Measurements from ENCODE around the gene HLA-DRB1.
"Not testable (repeated sequence)": the region's sequence is repeated elsewhere in the genome, so short reads cannot be mapped to it uniquely, and the experiment has no call there.

Gene HLA-DRB1

GRCh38 chr6:32589596-32590449, at the start of gene HLA-DRB1:
Gene HLA-DRB1, minus strand, starts transcription at chr6:32589848. Its CDS starts 106 bp downstream, at chr6:32589742.
- no peak for DNase-seq

- DNase-seq, result no peak
These were observed 49.0 kb upstream of the HLA-DRB1 start for GRCh38 chr6:32638532-32639219.

DNA sequence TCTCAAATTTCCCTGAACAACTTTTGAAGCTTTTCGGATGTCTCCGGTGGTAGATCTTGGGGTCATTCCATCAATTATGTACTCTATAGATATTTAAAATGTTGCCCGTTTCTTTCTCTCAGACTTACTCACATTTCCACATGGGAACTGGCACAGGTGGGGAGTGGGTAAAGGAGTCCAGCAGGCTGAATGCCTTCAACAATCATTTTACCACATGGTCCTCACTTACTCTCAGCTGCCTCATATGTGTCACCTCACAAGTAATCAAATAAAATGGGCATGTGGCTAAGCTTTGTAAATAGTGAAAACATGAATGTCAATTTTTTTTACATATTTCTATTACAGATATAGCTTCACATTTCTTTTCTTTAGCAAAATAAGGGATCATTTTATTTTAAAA, 48.2 kb upstream of the HLA-DRB1 start:
- DNase-seq, result no peak

GRCh38 chr6:32637219-32637880, 47.7 kb upstream of the HLA-DRB1 start, which contains the start of gene HLA-DQA1:
Gene HLA-DQA1, plus strand, starts transcription at chr6:32637406. Its CDS starts 53 bp downstream, at chr6:32637459.
- no peak for DNase-seq

DNA sequence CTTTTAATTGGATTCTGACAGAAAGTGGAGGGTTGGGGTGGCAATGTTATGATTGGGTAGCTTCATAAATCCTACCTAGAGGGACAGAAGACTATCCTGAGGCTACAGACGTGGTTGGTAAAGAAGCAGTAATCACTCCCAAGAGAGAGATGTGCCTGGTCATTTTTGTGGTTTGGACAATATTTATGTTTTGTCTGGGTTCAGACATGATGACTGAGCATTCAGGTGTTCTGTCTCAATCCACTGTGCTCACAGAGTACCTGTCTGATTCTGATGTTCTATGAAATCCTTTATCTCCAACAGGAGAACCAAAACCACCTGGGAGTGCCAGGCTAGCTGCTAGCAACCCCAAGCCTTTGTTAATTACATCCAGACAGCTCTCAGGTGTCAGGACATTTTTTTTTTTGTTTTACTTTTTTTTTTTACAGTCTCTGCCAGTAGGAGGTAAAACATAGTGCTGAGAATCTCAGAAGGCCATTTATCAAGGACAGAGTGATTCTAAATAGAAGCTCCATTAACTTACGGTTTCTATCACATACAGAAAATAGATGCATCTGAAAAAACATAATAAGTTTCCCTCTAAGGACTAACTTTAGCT, 46.0 kb upstream of the HLA-DRB1 start:
- no peak for DNase-seq

DNA sequence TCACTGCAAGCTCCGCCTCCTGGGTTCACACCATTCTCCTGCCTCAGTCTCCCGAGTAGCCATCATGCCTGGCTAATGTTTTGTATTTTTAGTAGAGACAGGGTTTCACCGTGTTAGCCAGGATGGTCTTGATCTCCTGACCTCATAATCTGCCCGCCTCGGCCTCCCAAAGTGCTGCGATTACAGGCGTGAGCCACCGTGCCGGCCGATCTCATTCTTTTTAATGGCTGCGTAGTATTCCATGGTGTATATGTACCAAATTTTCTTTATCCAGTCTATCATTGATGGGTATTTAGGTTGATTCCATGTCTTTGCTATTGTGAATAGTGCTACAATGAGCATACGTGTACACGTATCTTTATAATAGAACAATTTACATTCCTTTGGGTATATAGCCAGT, 40.1 kb upstream of the HLA-DRB1 start:
- not testable (repeated sequence) for DNase-seq

DNA sequence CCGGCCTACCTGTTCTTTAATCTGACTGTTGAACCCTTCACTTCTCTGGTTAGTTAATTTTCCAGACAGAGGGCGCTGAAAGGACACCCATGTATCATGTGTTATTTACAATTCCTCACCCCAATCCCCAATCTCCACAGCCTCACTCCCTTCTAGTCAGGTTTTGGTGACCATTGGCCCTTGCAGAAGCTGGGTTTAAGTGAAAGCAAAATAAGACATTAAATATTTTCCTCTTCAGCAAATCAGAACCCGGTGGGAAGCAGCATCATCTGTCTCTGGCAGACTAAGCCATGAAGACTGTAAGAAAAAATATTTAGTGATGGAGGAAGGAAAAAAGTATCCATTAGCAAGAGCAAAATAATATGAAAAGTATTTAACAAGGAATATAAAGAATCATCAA, 38.2 kb upstream of the HLA-DRB1 start:
- peak; percentile 28 for DNase-seq

GRCh38 chr6:32627249-32627648, 37.6 kb upstream of the HLA-DRB1 start:
- DNase-seq, result no peak

DNA sequence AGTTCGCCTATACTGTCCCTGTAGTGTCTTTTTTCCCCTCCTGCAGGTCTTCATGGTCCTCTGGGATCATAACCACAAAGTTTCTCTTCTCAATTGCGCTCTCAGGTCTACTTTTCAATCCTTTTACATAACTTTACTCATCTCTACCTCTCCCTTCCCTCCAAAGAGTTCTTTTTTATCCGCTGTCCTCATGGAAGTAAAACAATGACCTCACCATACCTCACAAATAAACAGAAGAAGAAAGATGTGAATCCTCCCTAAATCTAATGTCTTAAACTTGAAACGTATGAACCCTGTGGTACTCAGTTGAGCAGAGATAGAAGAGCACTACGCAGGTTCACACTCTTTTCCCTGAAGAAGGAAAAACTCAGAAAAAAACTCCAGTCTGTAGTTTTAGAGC, 35.5 kb upstream of the HLA-DRB1 start:
- DNase-seq, result no peak

DNA sequence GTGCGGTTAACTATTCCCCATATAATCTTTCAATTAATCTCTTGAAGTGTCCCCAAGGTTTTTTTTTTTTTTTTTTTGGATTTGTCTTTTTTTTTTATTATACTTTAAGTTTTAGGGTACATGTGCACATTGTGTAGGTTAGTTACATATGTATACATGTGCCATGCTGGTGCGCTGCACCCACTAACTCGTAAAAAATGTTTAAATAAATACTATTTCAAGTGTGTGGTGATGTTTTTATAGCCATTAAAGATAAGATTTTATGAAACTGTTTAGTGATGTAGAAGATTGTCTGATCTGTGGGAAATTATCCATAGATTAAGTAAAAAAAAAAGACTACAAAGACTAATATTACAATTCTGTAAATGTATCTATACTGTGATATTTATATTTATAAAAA, 34.9 kb upstream of the HLA-DRB1 start:
- DNase-seq, result no peak

- DNase-seq, result no peak
These were observed 34.0 kb upstream of the HLA-DRB1 start for GRCh38 chr6:32623693-32624092.

DNA sequence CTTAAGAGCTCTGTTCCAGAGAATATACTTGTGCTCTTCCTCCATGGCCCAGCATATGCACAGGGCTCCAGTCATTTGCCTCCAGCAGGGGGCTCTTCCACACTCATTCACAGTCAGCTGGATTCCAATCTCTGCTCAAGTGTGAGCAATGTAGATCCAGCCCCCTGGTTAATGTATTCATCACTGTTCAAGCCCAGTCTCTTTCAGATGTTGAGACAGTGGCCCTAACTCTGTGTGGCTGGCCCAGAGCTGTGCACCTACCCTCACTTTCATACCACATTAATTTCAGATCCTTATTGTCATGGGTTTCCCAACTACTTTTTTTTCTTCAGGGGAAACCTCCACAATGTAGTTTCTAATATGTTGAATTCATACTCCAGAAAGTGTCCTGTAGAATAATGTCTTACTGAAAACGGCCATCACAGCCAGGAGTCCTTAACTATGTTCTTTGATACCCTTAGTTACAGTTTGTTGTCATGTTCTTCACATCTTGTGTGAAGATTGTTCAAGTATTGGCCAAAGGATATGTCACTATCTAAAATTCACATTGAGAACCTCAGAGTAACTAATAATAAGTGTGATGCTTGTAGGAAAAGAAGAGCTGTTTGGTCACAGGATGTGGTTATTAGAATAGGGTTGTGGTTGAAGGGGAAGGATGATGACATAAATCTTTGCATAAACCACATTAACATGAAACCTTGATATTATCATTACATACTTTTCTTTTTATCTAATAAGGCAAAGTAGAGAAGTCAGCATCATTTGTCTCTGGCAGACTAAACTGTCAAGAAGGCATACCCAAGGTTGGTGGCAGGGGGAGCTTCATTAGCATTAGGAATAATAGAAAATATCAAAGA, 33.1 kb upstream of the HLA-DRB1 start:
- DNase-seq, result no peak

DNA sequence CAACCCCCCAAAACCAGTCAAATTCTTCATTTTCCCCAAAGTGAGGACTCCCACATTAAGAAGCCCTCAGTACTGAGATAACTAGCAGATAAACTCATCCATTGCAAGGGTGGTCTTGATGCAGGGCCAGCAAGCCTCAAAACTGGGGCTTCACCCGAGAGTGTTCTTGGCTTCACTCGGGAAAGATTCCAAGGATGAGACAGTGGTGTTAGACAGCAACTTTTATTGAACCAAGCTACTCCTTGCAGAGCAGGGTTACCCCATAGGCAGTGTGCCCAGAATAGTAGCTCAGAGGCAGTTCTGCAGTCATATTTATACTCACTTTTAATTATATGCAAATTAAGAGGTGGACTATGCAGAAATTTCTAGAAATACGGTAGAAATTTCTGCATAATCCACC, 31.7 kb upstream of the HLA-DRB1 start:
- no peak for DNase-seq

DNA sequence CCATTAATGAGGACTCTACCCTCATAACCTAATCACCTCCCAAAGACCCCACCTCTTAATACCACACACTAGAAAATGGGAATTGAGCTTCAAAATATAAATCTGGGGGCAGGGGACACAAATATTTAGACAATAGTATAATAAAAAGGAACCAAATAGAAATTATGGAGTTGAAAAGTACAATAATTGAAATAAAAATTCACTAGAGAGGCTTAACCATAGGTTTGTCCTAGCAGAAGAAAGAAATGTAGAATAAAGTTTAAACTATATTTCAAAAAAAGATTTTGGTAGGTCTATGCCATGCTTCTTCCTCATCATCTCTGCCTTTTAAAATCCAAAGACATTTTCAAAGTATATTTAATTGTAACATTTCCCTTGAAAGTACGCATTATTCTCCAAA, 28.1 kb upstream of the HLA-DRB1 start:
- DNase-seq, result no peak

- no peak for DNase-seq
These were observed 26.4 kb upstream of the HLA-DRB1 start for GRCh38 chr6:32615885-32616532.

DNA sequence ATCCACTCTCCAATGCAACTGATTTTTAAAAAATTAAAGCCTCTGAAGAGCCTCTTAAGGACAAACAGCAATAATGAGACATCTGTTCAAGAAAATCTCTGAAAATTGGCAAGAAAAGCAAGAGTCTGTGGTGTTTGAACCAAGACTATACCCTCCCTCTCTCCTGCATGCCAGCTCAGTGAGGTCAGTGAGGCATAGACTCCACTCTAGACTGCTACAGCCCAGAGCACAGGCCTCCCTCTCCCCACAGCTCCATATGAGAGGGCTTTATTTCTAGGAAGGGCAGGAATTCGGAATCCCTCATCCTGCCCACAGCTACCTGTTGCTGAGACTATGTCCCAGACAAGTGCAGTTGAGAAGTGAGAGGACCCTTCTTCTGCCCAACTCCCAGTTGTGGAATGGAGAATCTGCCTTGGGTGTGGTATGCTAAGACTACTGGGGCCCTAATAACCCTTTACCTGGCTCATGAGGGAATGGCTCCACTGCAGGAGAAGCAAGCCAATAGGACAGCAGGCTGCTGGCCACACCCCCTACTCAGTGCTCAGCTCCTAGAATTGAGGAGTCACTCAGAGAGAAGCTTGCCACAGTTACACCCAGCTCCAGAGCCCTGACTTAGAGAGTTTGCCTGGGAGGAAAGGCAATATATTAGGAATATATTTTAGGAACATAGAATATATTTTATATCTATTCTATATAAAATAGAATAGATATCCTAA, 24.9 kb upstream of the HLA-DRB1 start:
- no peak for DNase-seq

GRCh38 chr6:32613475-32613874, 23.8 kb upstream of the HLA-DRB1 start:
- DNase-seq, result no peak

GRCh38 chr6:32610682-32611296, 21.1 kb upstream of the HLA-DRB1 start:
- no peak for DNase-seq

DNA sequence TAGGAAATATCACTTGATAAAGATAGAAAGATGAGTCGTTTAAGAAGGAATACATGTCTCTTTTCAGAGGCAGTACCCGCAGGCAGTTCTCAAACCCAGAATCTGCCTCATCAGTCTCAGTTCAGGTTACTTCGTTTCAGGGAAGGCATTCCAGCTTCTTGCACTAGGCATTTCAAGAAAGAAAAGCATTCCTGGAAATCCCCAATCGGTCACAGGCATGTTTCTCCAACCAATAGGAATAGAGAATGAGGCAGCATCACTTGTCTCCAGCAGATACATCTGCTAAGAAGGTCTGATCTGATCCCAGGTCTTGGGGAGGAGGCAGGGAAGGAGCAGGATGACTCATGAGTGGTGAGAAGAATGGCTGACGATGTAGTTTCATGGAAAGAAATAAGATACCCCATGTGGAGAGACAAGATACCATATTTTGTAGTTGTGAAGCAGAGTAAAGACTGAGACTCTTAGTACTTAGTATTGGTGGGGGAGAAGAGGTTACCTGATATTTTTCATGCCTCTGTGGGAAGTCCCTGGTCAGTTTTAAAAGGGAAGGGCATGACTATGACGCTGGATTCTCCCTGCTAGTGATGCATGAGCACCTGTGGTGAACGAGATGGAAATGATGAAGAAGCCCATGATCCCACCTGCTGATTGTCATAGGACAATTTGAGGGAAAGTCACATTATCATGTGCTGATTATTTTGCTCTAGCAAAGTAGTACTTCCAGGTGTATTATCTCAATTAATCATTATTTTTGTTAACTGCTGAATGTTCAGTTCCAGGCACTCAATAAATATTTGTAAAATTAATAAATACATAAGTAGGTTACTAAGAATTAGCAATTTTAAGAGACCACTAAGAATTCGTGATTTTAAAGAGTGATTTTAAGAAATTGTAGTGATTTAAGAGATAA, 20.3 kb upstream of the HLA-DRB1 start:
- peak; percentile 39 for DNase-seq

DNA sequence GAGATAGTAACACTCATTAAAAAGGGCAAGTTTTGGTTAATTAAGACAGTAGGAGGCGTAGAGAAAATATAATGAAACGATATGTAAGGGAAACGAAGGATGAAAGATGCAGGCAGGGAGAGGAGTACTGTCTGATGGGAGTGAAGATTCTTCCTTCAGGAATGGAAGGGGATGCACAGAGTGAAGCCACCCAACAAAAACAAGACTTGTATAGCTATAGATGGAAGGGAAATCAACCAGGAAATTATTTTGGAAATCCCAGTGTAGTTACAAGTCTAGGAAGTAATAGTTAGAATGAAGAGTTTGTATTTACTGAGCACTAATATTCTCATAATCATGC, 19.7 kb upstream of the HLA-DRB1 start:
- DNase-seq, result no peak

Data from left hindlimb (tissue), 1 donor.